HepG2 (cell line): Measurements from ENCODE around the gene CAMK4. TPM values are rescaled to one million over a fixed set of nuclear protein-coding genes. Genes with fewer than 3 reads are reported as not detected.

ENCODE experiments used
- ARID2 ChIP-seq: sonication (generic); formaldehyde crosslinking; IDR thresholded peaks from 2 replicates; pipeline ENCODE4 v1.8.1; 2022; ENCODE audit warnings: mild to moderate bottlenecking, missing genetic modification reagents, borderline replicate concordance
- BATF2 ChIP-seq: sonication (generic); formaldehyde crosslinking; IDR thresholded peaks from 2 replicates; pipeline ENCODE4 v1.8.0; 2022; ENCODE audit warnings: mild to moderate bottlenecking, missing genetic modification reagents, moderate library complexity
- SMYD3 ChIP-seq: sonication (generic); formaldehyde crosslinking; IDR thresholded peaks from 2 replicates; pipeline ENCODE4 v1.8.1; 2023; ENCODE audit warnings: mild to moderate bottlenecking, missing genetic modification reagents
- TMF1 ChIP-seq: sonication (generic); formaldehyde crosslinking; IDR thresholded peaks from 2 replicates; pipeline ENCODE4 v1.8.1; 2022; ENCODE audit warnings: low read depth, missing genetic modification reagents
- TRIM22 ChIP-seq: fragments of 450-650 bp; IDR thresholded peaks from 2 replicates; pipeline ENCODE4 v1.6.1; 2017
- ZNF33B ChIP-seq: sonication (generic); formaldehyde crosslinking; IDR thresholded peaks from 2 replicates; pipeline ENCODE4 v1.5.1; 2020; ENCODE audit warnings: mild to moderate bottlenecking, missing genetic modification reagents
- ZNF607 ChIP-seq: sonication (generic); formaldehyde crosslinking; IDR thresholded peaks from 2 replicates; pipeline ENCODE4 v1.5.1; 2020; ENCODE audit warnings: missing genetic modification reagents, mild to moderate bottlenecking, borderline replicate concordance
- polyA plus RNA-seq, 8 experiments: library from polyadenylated mRNA; depleted of rRNA in 3 of 8; stranded (reverse) in 7 of 8; unstranded in 1 of 8; fragments of >200 nt; fragmentation: Illumina TruSeq in 4 of 8; extraction: Trizol in 4 of 8; gene quantifications; 2 replicates each; pipeline versions ENCODE4 v1.2.1 to v1.2.3, GENCODE V29; 2011 to 2016; ENCODE audit warnings: low read depth in 4 of 8, missing spikeins in 1 of 8, mixed read lengths in 1 of 8; ENCODE audit not compliant: insufficient read depth in 1 of 8
- total RNA-seq, 5 experiments: library from RNA; depleted of rRNA; stranded (reverse); fragments of >200 nt; fragmentation: Illumina TruSeq; extraction: Trizol; gene quantifications; 2 replicates each; pipeline ENCODE4 v1.2.3, GENCODE V29; 2016; ENCODE audit warnings: low read depth in 1 of 5
- TF ChIP-seq, protein P1 (sequence below), 2 experiments: sonication (generic) in 1 of 2; formaldehyde crosslinking in 1 of 2; IDR thresholded peaks; 2 replicates each; pipeline versions ENCODE4 v1.6.1 to v1.9.0; 2014 to 2022; ENCODE audit warnings: antibody characterized with exemption in 1 of 2, borderline replicate concordance in 1 of 2, inconsistent platforms in 1 of 2, low read depth in 1 of 2, missing genetic modification reagents in 1 of 2

The CAMK4 gene
- total and polyA plus RNA-seq, 2 of the 13 experiments (the other 11 are each of a cell fraction or from before 2014, with no cell fraction given), result not detected

GRCh38 chr5:111268300-111268699 lies 44.1 kb downstream of the CAMK4 start (continued):
- TF ChIP-seq, protein P1, sequence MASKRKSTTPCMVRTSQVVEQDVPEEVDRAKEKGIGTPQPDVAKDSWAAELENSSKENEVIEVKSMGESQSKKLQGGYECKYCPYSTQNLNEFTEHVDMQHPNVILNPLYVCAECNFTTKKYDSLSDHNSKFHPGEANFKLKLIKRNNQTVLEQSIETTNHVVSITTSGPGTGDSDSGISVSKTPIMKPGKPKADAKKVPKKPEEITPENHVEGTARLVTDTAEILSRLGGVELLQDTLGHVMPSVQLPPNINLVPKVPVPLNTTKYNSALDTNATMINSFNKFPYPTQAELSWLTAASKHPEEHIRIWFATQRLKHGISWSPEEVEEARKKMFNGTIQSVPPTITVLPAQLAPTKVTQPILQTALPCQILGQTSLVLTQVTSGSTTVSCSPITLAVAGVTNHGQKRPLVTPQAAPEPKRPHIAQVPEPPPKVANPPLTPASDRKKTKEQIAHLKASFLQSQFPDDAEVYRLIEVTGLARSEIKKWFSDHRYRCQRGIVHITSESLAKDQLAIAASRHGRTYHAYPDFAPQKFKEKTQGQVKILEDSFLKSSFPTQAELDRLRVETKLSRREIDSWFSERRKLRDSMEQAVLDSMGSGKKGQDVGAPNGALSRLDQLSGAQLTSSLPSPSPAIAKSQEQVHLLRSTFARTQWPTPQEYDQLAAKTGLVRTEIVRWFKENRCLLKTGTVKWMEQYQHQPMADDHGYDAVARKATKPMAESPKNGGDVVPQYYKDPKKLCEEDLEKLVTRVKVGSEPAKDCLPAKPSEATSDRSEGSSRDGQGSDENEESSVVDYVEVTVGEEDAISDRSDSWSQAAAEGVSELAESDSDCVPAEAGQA (IDR thresholded peaks at IDR 0.05; ENCODE audit: low read depth), result no peak
- TF ChIP-seq, protein P1 (CRISPR knock-in tag; IDR thresholded peaks at IDR 0.05; ENCODE audit: borderline replicate concordance), result no peak
- no peak for TF ChIP-seq TMF1 (CRISPR knock-in tag)
- no peak for TF ChIP-seq BATF2 (CRISPR knock-in tag)
- no peak for TF ChIP-seq TRIM22
- no peak for TF ChIP-seq ZNF33B (CRISPR knock-in tag)
- no peak for TF ChIP-seq ARID2 (CRISPR knock-in tag)
- TF ChIP-seq ZNF607, result no peak
- no peak for TF ChIP-seq SMYD3
